H1 (cell line): Measurements from ENCODE around the gene ZPBP2. TPM values are rescaled to one million over a fixed set of nuclear protein-coding genes. Genes with fewer than 3 reads are reported as not detected.

ENCODE experiments used
- BCL11A ChIP-seq, 2 experiments: IDR thresholded peaks; one replicate each; pipeline ENCODE4 v1.6.1; 2011; ENCODE audit warnings: low read depth in 2 of 2, low read length in 2 of 2, mild to moderate bottlenecking in 2 of 2
- BRCA1 ChIP-seq: IDR thresholded peaks from 2 replicates; pipeline ENCODE4 v1.6.1; 2012; ENCODE audit warnings: low read depth, low read length, improper control_type of control experiment
- CBX8 ChIP-seq: fragments of 300-800, 300-1000 bp; sonication (generic); IDR thresholded peaks from 2 replicates; pipeline ENCODE4 v1.7.1; 2016; ENCODE audit warnings: low read depth, low read length, borderline replicate concordance
- CREB1 ChIP-seq: IDR thresholded peaks from 2 replicates; pipeline ENCODE4 v1.6.1; 2012; ENCODE audit warnings: inconsistent platforms
- E2F6 ChIP-seq: IDR thresholded peaks from 2 replicates; pipeline ENCODE4 v1.6.1; 2012; ENCODE audit warnings: inconsistent platforms
- KDM4A ChIP-seq: IDR thresholded peaks from one replicate; pipeline ENCODE4 v1.7.1; 2012; ENCODE audit warnings: low read depth, mild to moderate bottlenecking, moderate library complexity, low read length, inconsistent platforms; ENCODE audit not compliant: severe bottlenecking
- PHF8 ChIP-seq: fragments of 200-600 bp; sonication (generic); conservative IDR thresholded peaks from 2 replicates; pipeline ENCODE4 v1.7.1; 2012; ENCODE audit warnings: low read depth, mild to moderate bottlenecking, inconsistent platforms, low read length, moderate library complexity
- RBBP5 ChIP-seq: IDR thresholded peaks from 2 replicates; pipeline ENCODE4 v1.7.1; 2012; ENCODE audit warnings: low read depth, mild to moderate bottlenecking, inconsistent platforms, low read length, moderate library complexity, borderline replicate concordance
- RFX5 ChIP-seq: IDR thresholded peaks from 2 replicates; pipeline ENCODE4 v1.6.1; 2011; ENCODE audit warnings: low read depth, low read length, improper control_type of control experiment, borderline replicate concordance
- SIRT6 ChIP-seq: IDR thresholded peaks from one replicate; pipeline ENCODE4 v1.7.1; 2012; ENCODE audit warnings: low read length, inconsistent platforms
- SP1 ChIP-seq: IDR thresholded peaks from 2 replicates; pipeline ENCODE4 v1.6.1; 2011; ENCODE audit warnings: low read depth, low read length
- SRF ChIP-seq: IDR thresholded peaks from 2 replicates; pipeline ENCODE4 v1.6.1; 2011; ENCODE audit warnings: mild to moderate bottlenecking, low read depth, low read length, moderate library complexity
- TCF12 ChIP-seq: IDR thresholded peaks from 2 replicates; pipeline ENCODE4 v1.6.1; 2011; ENCODE audit warnings: low read depth, mild to moderate bottlenecking, low read length
- YY1 ChIP-seq: IDR thresholded peaks from 2 replicates; pipeline ENCODE4 v1.6.1; 2011; ENCODE audit warnings: low read depth, mild to moderate bottlenecking, low read length
- polyA plus RNA-seq, 7 experiments: library from polyadenylated mRNA; depleted of rRNA in 3 of 7; stranded (reverse) in 5 of 7; unstranded in 2 of 7; fragments of >200 nt in 5 of 7; fragments of 200-250 nt in 2 of 7; gene quantifications; 1 replicate in 5 of 7; 2 replicates in 1 of 7; 4 replicates in 1 of 7; pipeline versions ENCODE4 v1.2.1 to v1.2.3, GENCODE V29; 2011 to 2013; ENCODE audit warnings: missing spikeins in 2 of 7, mixed read lengths in 2 of 7
- total RNA-seq: library from RNA; stranded (reverse); fragmentation: NEBNext Ultra II Directional; extraction: Animal tissue kit (Norgen Biotek cat#: 25700); gene quantifications from 2 replicates; pipeline ENCODE4 v1.2.1, GENCODE V29; 2021

ZPBP2 gene
- total and polyA plus RNA-seq, 2 of the 8 experiments (the other 6 are each of a cell fraction or from before 2014, with no cell fraction given), result not detected

GRCh38 chr17:39863918-39864746 is 3.9 kb upstream of the ZPBP2 start, which contains the start of gene IKZF3 (continued):
- TF ChIP-seq E2F6, result peak; percentile 100
- TF ChIP-seq SP1, result no peak
- TF ChIP-seq SIRT6, result no peak
- no peak for TF ChIP-seq BCL11A (IDR thresholded peaks at IDR 0.05; ENCODE audit: low read depth in 2 of 2, low read length in 2 of 2)
- TF ChIP-seq KDM4A, result peak; percentile 63
- no peak for TF ChIP-seq SRF
- TF ChIP-seq BRCA1, result 0 out of 2 replicates have a peak, but pooled peaks have one; percentile 8
- TF ChIP-seq TCF12, result 0 out of 2 replicates have a peak, but pooled peaks have one; percentile 72
- no peak for TF ChIP-seq CBX8
- TF ChIP-seq CREB1, result peak; percentile 25; the same call in 1 of the 2 replicates
- peak; percentile 16; the same call in 1 of the 2 replicates for TF ChIP-seq RFX5
- TF ChIP-seq PHF8, result no peak
- TF ChIP-seq YY1, result no peak
- peak; percentile 51; the same call in 1 of the 2 replicates for TF ChIP-seq RBBP5
